Epidermal melanocyte (primary cell): ENCODE results near the gene AOAH.

Experiments used
- DNase-seq: peaks from one replicate; pipeline ENCODE4 v3.0.0; 2011; ENCODE audit warnings: low spot score; ENCODE audit not compliant: insufficient read length

AOAH gene

DNA sequence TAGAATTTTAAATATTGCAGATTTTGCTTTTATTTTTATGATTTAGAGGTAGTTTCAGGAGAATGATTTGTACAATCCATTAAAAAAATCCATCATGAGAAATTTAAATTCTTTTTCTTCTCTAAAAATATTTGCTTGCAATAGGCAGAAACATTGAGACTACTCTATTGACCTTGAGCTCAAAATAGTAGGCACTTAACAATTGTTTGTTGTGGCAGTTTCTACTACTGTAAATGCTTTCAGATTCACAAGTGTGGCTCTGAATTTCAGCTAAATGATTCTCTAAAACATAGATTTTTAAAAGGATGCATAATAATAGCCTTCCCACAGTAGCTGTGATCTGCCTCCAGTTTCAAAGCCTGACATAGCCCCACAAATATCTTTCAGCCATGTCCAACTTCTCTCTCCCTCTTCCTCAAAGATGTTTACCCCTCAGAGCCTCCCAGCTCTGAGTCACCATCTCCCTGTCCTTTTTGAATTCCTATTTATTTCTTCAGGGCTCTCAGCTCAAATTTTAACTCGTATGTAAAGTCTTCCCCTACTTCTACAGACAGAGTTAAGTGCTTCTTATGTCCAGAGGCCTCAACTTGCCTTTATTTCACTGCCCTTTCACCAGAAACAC, 160.5 kb downstream of the AOAH start:
- DNase-seq: no peak

DNA sequence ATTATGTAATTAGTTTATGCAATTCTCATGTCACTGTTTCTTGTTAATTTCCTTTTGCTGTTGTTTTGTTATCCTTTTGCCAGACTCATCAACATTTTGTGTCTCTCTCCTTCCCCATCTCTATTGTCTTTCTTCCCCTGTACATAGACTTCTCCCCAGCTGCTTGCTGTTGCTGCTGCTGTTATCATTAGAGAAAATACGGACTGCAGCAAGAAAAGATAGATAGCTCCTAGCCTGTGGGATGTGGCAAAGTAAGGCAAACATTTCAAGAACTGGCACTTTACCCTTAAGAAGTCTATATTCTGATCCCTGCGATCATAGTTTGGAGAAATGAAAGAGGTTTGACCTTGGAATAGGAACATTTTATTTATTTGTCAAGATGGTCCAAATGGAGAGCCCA, 162.2 kb downstream of the AOAH start:
- no peak for DNase-seq

DNA sequence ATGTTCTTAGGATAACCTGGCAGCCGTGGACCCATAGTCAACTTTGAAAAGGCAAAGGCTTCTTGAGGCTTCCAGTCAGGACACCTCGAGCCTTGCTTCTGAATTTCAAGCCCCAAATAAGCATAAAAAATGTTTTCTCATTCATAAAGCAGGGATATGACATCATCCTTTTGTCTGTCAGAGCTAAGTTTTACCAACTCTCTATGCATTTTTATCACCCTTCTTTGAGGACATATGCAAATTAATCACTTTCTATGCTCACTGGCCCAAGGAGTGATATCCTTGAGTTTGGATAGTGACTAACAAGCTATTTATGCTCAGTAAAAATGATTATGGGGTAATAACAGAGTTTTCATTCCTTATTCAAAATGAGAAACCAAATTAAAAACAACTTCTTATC, 175.3 kb downstream of the AOAH start:
- no peak for DNase-seq

DNA sequence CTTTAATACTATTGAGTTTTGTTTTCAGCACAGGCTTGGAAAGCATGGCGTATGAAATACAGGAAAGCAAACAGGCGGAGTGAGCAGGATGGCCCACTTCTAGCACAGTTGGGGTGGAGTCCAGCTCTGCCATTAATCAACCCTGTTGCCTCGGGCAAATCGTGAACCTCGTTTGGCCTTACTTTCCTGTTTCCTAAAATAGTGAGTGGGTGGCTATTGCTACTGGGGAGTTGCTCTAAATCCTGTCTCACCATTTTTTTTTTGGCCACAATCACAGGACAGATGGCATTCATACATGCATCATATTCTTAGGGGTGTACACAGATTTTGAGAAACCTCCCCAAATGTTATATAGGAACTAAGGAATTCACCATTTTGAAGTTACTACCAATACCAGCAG, 176.9 kb downstream of the AOAH start:
- DNase-seq: no peak

GRCh38 chr7:36546331-36546730, 178.0 kb downstream of the AOAH start:
- DNase-seq: no peak

DNA sequence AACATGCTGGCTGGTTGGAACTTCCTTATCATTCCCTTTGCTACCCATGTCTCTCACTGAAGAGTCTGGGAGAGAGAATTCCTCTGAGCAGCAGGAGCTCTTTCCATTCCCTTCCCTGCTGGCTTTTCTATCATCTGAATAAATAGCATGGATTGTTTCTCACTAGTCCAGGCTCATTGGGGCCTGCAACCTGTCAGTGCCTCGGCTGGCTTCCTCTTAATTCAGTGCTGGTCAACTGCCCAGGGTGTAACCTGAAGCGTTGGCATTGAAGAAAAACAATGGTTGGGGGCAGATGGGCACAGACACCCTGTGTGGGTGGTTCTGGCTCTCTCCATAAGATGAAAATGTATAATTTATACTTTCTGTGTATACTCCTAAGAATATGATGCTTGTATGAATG, 179.0 kb downstream of the AOAH start:
- DNase-seq: no peak

DNA sequence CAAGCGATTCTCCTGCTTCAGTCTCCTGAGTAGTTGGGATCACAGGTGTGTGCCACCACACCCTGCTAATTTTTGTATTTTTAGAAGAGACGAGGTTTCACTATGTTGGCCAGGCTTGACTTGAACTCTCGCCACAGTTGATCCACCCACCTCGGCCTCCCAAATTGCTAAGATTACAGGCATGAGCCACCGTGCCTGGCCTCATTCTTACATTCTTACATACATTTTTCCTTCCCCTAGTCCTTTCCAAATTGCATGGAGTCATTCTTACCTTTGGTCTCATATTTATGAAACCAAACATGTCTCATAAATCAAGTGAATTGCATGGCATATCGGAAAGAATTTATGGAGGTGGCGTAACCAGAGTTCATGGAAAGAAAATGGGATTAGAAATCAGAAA, 186.2 kb downstream of the AOAH start:
- no peak for DNase-seq

DNA sequence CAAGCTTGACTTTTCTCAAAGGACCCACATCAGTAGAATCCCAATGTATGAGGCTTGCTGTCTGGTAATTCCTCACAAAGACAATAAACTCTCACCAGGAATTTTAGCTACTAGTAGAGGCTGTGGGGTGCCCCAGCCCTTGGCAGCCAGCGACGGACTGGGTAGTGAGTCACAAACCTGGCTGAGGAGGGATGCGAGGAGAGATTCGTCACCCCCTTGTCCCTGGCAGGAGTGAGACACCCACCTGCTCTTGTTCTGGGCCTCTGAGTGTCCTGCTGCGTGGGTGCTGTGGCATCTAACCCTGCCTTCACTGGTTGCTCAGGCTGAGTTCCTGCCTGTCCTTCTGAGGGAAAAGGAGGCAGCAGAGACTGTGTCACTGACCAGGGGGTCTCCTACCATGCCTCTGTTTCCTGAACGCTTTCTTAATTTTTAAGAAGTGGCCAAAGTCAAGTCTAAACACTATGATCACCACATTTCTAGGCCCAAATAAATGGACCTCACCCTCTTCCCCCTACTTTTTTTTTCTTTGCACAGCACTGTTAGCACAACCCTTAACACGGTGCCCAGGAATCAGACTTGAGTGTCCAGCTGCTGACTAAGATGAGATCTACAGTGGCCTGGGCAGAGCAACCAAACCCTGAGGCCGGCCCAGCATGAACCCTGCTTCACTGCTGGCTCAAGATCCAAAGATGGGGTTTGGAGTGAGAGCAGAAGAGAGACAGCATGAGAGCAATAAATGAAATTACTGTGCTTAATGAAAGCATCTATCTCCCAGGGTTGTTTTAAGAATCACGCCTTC, 188.2 kb downstream of the AOAH start:
- DNase-seq: no peak

- DNase-seq: no peak
These were observed 190.6 kb downstream of the AOAH start for GRCh38 chr7:36533717-36534116.

DNA sequence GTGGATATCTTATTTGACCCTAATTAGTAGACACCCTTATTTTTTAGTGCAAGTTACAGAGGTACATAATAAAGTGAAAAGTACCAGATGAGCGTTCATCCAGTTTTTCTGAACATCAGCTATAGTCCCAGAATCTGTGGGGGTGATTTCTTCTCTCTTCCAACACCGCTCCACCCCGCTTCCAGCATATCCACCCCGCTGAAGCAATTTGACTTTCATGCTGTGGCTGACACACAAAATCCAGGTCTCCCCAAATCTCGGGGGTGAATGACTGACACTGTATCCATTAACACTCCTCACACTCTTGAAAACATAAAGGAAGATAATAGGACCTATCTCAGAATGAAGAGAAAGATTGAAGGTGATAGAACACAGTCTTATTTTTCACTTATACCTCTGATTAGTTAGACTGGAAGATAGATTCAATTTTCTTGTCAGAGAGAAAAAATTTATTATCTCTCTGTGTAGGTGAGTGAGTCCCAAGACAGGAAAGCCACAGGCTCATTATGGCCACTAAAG, 191.3 kb downstream of the AOAH start:
- DNase-seq: no peak

DNA sequence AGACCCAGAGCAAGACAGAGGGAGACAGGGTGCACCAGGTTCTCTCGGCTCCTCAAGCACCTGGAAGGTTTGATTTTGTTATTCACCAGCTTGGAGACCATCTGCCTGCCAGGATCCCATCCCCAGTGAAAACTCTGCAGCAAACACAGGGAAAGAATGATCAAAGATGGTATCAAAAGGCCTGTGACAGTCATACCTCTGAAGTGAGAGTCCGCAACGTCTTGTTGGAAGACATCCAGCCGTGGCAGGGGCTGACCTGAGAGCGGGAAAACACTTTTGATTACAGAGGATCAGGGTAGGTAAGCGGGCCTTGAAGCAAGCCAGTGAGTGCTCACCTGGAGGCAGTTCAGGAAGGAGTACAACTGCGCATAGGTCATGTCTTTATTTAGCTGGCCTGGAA, 192.3 kb downstream of the AOAH start:
- no peak for DNase-seq

DNA sequence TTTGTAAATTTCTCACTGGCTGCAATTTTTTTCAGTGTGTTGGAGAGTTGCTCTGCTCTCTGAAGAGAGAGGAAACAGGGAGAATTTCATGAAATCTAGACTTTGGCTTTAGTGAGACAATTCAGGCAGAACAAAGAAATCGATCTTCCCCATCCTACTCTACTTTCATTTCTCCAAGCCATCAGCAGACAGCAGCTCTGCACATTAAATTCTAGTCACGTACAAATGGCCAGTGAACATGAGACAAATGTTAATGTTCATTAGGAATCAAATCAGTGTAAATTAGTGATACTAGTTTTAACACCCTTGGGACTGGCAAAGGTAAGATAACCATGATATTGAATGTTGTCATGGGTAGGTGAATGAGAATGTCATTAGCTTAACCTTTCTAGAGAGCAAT, 193.8 kb downstream of the AOAH start:
- DNase-seq: no peak

GRCh38 chr7:36527549-36527913, 196.8 kb downstream of the AOAH start:
- no peak for DNase-seq

- no peak for DNase-seq
These were observed 197.3 kb downstream of the AOAH start for GRCh38 chr7:36526863-36527548.

DNA sequence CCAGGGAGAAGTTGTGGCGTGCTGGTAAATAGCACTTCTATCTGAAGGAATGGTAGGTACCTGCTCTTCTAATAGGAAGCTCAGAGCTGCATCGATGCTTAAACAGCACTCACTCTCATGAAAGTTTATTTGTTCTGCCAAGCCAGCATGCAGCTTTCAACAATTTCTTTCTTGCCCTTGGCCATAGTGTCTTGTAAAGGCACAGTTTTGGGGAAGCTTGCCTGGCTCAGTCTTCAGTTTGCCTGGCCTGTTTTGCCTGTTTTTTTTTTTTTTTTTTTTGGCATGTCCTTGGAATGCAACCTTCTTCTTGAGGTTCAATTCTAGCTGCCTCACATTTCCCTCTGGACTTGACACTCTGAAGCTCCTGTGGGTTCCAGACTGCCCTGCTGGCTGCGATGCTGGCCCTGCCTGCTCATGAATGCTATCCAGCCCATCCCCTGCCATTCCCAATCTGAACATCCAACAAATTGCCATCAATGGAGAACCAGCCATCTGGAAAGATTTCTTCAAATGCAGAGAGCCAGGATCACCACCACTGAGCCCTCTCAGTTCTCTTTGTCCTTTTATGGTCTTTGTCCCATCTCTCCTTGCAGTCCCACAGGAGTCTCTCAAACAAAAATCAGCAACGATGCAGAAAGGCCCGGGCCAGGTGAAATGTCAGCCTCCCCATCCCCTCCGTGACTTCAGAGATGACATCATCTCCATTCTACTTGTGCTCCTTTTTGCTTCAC, 200.8 kb downstream of the AOAH start:
- DNase-seq: no peak

- no peak for DNase-seq
These were observed 201.8 kb downstream of the AOAH start for GRCh38 chr7:36522453-36523007.

GRCh38 chr7:36521911-36522310, 202.4 kb downstream of the AOAH start:
- DNase-seq: no peak

DNA sequence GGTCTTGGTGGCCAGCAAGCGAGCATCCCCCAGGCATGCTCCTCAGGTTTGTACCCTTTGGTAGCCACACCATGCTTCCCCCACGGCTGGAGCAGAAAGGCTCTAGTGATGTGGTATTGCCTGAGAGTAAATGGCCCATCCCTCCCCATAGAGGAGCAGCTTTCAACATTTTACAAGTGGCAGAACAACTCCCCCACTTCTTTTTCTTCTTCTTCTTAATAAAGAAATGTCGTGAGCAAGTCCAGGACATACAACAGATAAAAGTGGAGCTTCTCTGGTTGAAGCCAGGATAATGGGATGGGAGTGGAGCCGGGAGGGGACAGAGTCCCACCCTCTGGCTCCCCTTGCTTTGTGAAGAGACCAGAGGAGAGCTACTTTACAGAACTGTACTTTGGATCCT, 203.2 kb downstream of the AOAH start:
- no peak for DNase-seq

DNA sequence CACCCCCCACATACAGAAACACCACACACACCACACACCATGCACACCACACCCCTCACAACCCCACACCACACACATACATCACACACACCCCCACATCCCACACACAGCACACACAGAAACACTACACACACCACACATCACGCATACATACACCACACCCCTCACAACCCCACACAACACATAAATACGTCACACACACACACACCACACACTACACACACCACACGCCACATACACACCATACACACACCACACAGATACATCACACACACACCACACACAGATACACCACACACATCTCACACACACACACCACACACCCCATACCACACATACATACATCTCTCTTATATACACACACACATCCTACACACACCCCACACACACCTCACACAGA, 208.4 kb downstream of the AOAH start:
- DNase-seq: no peak

DNA sequence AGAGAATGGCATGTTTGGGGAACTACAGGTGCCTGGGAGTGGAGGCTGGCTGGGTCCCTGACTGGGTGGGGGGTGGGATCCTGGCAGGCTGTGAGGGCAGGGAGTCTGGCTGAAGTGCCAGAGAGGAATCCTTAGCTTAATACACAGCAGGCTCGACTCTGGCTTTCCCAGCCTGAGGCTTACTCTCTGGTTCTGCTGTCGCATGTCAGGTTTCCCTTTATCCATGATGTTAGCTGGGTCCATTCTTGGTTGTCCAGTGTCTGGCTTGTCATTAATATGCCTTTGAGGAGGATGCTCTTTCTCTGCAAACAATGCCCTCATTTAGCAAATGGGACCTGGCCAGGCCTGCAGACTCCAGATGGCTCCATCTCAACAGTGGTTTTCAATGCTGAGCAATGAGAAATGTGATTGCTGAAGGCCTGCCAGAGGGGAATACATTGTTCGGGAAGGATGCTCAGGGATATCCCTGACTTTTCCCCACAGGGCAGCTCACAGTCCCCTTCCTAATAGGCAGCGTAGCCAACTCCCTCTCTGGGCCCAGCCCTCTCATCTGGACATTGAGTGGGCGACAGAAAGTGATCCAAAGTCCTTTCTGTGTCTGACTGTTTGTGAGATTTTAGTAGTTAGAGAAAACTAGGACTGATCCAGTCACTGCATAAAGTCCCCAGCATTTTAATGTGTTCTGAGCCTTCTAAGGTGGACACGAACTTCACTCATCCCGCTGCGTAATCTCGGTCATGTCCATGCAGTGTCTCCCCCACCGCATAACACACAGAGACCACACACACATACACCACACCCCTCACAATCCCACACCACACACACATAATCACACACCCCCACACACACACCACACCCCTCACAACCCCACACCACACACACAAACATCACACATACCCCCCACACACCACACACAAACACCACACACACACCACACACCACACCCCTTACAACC, 209.7 kb downstream of the AOAH start:
- DNase-seq: no peak
